Kasumi-1 (cell line): ENCODE results near the gene SEPTIN5.
A peak's percentile ranks its signal among the peaks of the same experiment; 100 is the strongest.

Source experiments
- DNase-seq, 2 experiments: peaks; one replicate each; lab custom pipeline; 2025; lab: John Stamatoyannopoulos, UW

The SEPTIN5 gene

GRCh38 chr22:19748991-19749664 is 34.8 kb downstream of the SEPTIN5 start:
- DNase-seq, result peak in 1 of 2 experiments; percentile 40

- no peak for DNase-seq
Measured at GRCh38 chr22:19749876-19750275, 35.6 kb downstream of the SEPTIN5 start.

- no peak for DNase-seq
Measured at GRCh38 chr22:19750507-19751490, 36.5 kb downstream of the SEPTIN5 start.

DNA sequence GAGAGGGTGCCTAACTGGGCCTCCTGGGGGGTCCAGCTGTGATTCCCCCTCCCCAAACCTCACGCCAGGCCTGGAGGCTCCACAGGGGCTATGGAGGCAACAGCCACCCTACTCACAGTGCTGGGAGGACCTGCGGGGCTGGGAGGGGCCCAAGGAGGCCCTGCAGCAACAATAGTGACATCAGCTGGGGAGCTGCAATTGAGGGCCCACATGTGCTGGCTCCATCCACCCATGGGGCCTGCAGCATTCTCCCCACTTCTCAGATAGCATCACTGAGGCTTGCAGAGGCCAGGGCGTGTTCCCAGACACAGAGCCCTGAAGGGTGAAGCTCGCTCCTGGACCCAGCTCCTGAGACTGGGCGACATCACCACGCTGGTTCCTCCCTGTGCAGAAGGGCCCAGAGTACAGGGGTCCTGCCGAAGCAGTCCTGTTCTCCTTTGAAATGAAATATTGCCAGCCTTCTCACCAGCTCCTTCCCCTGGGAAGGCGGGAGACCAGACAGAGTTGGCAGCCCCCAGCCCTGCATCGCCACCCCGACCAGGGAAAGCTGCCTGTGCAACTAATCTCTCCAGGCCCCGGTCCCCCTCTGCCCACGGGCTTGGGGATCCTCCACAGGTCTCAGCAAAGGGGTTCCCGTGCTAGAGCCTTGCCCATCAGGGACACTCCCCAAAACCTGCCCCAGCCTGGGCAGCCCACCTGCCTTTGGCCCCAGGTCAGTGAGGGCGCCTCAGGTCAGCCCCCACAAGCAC is 37.4 kb downstream of the SEPTIN5 start:
- no peak for DNase-seq

DNA sequence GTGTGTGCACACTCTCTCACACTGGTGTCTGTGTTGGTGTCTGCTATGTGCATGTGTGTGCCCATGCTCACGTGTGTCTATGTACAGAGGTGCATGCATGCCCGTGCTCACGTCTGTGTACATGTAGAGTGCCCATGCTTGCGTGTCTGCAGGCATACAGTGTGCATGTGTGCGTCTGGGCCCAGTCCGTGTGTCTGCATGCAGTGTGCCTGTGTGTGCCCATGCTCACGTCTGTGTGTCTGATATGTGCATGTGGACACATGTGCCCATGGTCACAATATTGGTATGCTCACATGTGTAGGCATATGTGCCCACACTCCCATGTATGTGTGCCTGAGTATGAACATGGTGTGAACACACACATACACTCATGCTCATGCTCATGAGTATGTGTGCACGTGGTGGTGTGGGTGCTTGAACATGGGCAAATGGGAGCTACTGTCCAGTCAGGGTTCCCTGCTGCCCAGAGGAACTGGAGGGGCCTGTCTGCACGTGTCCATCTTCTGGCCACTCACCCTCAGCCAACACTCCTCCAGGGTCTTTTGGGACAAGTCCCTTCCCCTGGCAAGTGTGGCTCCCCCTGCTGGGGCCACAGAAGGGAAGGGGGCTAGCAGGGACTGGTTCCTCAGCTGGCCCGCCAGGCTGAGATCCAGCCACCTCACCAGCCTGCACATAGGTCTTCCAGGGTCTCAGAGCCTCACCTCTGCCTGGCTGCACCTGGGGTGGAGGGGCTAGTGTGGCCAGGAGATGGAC is 39.0 kb downstream of the SEPTIN5 start:
- no peak for DNase-seq

GRCh38 chr22:19753996-19754700 is 39.8 kb downstream of the SEPTIN5 start:
- no peak for DNase-seq

DNA sequence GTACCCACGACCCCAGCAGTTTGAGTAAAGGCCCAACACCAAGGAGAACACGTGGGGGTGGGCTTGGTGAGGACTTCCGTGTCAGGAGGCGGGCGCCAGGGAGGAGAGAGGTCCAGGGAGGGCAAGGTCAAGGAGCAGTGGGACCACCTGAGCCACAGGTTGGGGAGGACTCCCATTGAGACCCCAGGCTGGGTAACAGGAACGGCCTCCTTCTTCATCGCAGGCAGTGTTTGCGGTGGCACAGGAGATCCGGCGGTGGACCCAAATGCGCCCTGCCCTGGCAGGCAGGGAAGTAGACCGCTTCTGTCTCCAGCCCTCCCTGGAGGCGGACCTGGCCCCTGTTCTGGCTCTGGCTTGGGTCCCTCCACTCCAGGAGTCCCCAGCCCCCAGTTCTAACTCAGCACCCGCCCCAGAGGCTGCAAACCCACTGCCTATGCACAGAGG is 40.4 kb downstream of the SEPTIN5 start:
- no peak for DNase-seq

- no peak for DNase-seq
Measured at GRCh38 chr22:19755145-19755710, 40.9 kb downstream of the SEPTIN5 start.

- DNase-seq, result no peak
Measured at GRCh38 chr22:19755722-19756287, 41.5 kb downstream of the SEPTIN5 start.

GRCh38 chr22:19756288-19757128 is 42.2 kb downstream of the SEPTIN5 start:
- peak; percentile 8 to 39 for DNase-seq

DNA sequence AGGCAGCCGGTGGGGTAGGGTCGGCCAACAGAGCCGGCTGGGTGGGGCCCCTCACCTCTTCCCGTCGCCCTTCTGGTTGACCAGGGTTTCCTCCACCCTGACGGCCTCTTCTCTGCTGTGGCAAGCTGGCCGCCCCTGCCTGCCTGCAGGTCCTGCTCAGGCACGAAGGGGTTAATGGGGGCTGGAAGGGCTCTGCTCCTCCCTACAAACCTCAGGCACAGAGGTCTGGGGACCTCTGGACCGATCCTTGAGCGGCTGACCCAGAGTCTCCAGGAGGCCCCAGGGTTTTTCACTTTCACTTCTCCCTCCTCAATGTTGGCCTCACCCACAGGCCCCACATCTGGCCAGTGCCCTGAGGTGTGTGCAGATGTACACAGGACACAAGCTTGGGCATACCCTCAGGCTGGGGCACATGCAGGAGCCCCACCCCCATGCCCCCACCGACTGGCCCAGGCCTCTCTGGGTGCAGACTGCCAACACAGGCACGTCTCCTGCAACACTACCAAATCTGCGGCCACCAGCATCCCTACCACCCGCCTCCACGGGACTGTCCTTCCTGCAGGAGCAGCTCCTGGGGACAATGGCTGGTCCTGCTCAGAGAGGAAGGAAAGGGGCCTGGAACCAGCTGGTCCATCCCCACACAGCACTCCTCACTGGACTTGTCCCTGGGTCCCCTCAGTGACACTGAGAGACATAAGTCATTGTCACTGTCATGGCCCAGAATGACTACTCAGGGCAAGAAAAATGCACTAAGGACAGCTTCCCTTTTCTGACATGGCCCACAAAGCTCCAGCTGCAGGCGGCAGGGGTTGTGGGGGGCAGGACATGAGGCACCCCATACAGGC is 43.1 kb downstream of the SEPTIN5 start:
- peak; percentile 52 to 64 for DNase-seq

GRCh38 chr22:19757985-19758895 is 43.9 kb downstream of the SEPTIN5 start:
- no peak for DNase-seq

DNA sequence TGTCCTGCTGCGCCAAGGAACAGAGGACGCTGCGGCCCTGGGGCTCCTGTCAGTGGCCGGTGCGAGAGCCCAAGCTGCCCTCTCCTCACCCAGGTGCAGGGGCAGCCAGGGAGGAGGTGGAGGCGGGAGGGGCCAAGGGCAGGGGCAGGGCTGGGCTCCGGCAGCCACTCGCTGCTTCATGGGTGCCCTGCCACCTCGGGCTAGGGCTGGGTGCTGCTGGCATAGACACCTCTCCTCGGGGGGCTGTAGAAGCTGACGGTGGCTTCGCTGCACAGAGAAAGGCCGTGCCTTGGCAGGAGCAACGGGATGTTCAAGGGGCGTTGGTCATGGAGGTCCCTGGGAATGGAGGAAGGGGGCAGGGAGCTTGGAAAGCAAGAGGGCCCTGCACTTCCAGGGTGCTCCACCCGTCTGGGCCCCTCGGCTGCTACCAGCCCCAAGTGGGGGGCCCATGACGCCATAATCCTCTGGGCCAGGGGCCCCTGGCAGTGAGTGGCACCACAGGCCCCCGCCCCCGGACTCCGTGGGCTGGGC is 44.7 kb downstream of the SEPTIN5 start:
- no peak for DNase-seq

- no peak for DNase-seq
Measured at GRCh38 chr22:19759427-19760057, 45.2 kb downstream of the SEPTIN5 start.

GRCh38 chr22:19760058-19760950 is 46.0 kb downstream of the SEPTIN5 start, which contains the start of gene TBX1:
TBX1 (plus strand) TSS chr22:19760778; CDS start chr22:19760844, 66 bp downstream.
- DNase-seq, result peak; percentile 7 to 50
